ENCODE data around the gene C2orf42. TPM values are rescaled to one million over a fixed set of nuclear protein-coding genes. Genes with fewer than 3 reads are reported as not detected.

The C2orf42 gene
- total RNA-seq, 1 experiment from 2014 or later, result 17.1 TPM

DNA sequence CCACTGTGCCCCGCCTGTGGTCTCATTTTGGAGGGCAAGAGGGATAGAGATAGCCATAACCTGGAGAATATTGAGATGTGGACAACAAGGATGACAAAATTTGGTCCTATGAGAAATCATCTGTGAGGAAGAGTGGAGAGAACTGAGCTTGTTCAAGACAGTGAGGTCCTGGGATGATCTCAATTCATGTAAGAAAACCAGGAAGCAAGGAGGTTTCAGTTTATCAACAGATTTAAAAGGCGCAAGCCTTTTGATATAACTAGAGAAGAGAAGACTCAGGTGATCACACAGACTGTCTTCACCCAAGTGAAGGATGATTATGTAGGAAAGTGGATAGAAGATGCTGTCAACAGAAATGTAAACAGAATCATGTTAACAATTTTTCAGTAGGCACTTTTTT, 64.4 kb downstream of the C2orf42 start:
- Histone ChIP-seq H3K4me1 (ENCODE audit: insufficient read depth, low read length) (peaks cover 21% of the 10 kb centered on the region), H3K4me3 (ENCODE audit: low read length) (no peak overlapping the region), H4K20me1 (ENCODE audit: low read length) (no peaks in the 10 kb centered on the region), H3K27me3 (ENCODE audit: low read length) (no peaks in the 10 kb centered on the region), H2AFZ (ENCODE audit: low read length) (no peak overlapping the region), H3K9me3 (ENCODE audit: low read length) (no peaks in the 10 kb centered on the region), H3K4me2 (ENCODE audit: low read length) (no peak overlapping the region), H3F3A (ENCODE audit: low read length, unreplicated experiment) (no peaks in the 10 kb centered on the region), H3K79me2 (ENCODE audit: low read length) (no peaks in the 10 kb centered on the region), H3K9me2 (replicated peaks; ENCODE audit: low read length) (no peaks in the 10 kb centered on the region), H3K36me3 (ENCODE audit: low read depth, low read length) (no peaks in the 10 kb centered on the region), H3K27ac (ENCODE audit: low read length) (no peak overlapping the region), H3K9ac (ENCODE audit: low read length) (no peak overlapping the region)
- no peak for ATAC-seq
- intact Hi-C loops (cut with micrococcal nuclease), result no loop called here
- POLR2A ChIA-PET (ENCODE audit: unreplicated experiment), result no interaction called here
- DNase-seq, result no peak
- CTCF ChIA-PET, result no interaction called here
- BruUV-seq (replicated peaks), result no TSS peak
- TF ChIP-seq, protein P1, sequence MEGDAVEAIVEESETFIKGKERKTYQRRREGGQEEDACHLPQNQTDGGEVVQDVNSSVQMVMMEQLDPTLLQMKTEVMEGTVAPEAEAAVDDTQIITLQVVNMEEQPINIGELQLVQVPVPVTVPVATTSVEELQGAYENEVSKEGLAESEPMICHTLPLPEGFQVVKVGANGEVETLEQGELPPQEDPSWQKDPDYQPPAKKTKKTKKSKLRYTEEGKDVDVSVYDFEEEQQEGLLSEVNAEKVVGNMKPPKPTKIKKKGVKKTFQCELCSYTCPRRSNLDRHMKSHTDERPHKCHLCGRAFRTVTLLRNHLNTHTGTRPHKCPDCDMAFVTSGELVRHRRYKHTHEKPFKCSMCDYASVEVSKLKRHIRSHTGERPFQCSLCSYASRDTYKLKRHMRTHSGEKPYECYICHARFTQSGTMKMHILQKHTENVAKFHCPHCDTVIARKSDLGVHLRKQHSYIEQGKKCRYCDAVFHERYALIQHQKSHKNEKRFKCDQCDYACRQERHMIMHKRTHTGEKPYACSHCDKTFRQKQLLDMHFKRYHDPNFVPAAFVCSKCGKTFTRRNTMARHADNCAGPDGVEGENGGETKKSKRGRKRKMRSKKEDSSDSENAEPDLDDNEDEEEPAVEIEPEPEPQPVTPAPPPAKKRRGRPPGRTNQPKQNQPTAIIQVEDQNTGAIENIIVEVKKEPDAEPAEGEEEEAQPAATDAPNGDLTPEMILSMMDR (conservative IDR thresholded peaks at IDR 0.05; ENCODE audit: low read depth, low read length), result no peak
- no peak for TF ChIP-seq EZH2phosphoT487 (IDR thresholded peaks at IDR 0.05; ENCODE audit: borderline replicate concordance, low read length)
- TF ChIP-seq EZH2 (IDR thresholded peaks at IDR 0.05; ENCODE audit: low read length, unreplicated experiment), result no peak

DNA sequence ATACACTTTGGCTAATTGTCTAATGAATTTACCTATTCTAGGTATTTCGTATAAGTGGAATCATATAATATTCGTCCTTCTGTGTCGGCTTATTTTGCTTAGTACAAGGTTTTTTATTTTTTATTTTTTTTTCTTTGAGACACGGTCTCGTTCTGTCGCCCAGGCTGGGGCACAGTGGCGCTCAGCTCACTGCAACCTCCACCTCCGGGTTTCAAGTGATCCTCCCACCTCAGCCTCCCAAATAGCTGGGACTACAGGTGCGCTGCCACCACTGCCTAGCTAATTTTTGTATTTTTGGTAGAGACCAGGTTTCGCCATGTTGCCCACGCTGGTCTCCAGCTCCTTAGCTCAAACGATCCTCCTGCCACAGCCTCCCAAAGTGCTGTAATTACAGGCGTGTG, 65.3 kb downstream of the C2orf42 start:
- intact Hi-C loops (cut with micrococcal nuclease), result loop anchor here (2.0 kb wide), 1 partner anchor 17 kb away; no protein-coding TSS in a partner anchor
- Histone ChIP-seq H3K4me1 (ENCODE audit: insufficient read depth, low read length) (peaks cover 21% of the 10 kb centered on the region), H3F3A (ENCODE audit: low read length, unreplicated experiment) (no peaks in the 10 kb centered on the region), H3K9me2 (replicated peaks; ENCODE audit: low read length) (no peaks in the 10 kb centered on the region), H2AFZ (ENCODE audit: low read length) (peak overlapping the region; percentile 99), H3K27me3 (ENCODE audit: low read length) (no peaks in the 10 kb centered on the region), H3K4me3 (ENCODE audit: low read length) (peak overlapping the region; percentile 78), H3K9ac (ENCODE audit: low read length) (peak overlapping the region; percentile 92), H3K79me2 (ENCODE audit: low read length) (no peaks in the 10 kb centered on the region), H3K4me2 (ENCODE audit: low read length) (peak overlapping the region; percentile 96), H3K9me3 (ENCODE audit: low read length) (no peaks in the 10 kb centered on the region), H4K20me1 (ENCODE audit: low read length) (no peaks in the 10 kb centered on the region), H3K27ac (ENCODE audit: low read length) (peak overlapping the region; percentile 72), H3K36me3 (ENCODE audit: low read depth, low read length) (no peaks in the 10 kb centered on the region)
- DNase-seq, result no peak
- ATAC-seq, result no peak
- ChIA-PET CTCF (no interaction called here), POLR2A (ENCODE audit: unreplicated experiment) (no interaction called here)
- no TSS peak for BruUV-seq (replicated peaks)
- TF ChIP-seq EZH2phosphoT487 (IDR thresholded peaks at IDR 0.05; ENCODE audit: borderline replicate concordance, low read length) (no peak), EZH2 (IDR thresholded peaks at IDR 0.05; ENCODE audit: low read length, unreplicated experiment) (no peak)
- TF ChIP-seq, protein P1 (conservative IDR thresholded peaks at IDR 0.05; ENCODE audit: low read depth, low read length), result no peak

DNA sequence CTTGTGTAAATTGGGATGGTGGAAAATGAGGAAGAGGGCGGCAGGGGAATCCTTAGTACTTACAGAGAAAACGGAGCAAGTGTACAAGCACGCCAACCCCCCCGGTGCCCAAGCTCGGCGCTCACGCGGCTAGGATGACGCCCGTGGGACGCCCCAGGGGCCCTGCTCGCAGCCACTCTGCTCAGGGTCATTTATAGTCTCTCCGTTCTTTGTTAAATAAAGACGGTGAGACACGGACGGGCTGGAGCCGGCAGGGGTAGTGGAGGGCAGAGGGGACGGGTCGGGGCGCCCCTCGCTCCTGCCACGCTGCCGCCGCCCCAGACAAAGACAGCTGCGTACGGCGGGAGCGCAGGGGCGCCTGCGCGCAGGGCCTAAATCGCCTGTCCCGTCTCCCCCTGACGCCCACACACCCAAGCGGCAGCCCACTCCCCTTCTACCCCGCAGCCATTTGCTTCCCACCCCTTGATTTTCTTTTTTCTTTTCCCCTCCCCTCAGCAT, 65.8 kb downstream of the C2orf42 start:
- no peaks in the 10 kb centered on the region for H3K27me3 ChIP-seq (ENCODE audit: low read length)
- no TSS peak for BruUV-seq (replicated peaks)
- peak overlapping the region; percentile 99 for H2AFZ ChIP-seq (ENCODE audit: low read length)
- H4K20me1 ChIP-seq (ENCODE audit: low read length), result no peaks in the 10 kb centered on the region
- H3K79me2 ChIP-seq (ENCODE audit: low read length), result no peaks in the 10 kb centered on the region
- H3K27ac ChIP-seq (ENCODE audit: low read length), result peak overlapping the region; percentile 72
- H3K4me2 ChIP-seq (ENCODE audit: low read length), result peak overlapping the region; percentile 96
- H3K4me3 ChIP-seq (ENCODE audit: low read length), result peak overlapping the region; percentile 78
- peak; percentile 38 for DNase-seq
- peak; percentile 66 for ATAC-seq
- POLR2A ChIA-PET (ENCODE audit: unreplicated experiment), result interaction anchor here (0.7 kb wide), 1 partner anchor 12 kb away, joined by 3 read pairs; no protein-coding TSS in a partner anchor
- no peaks in the 10 kb centered on the region for H3F3A ChIP-seq (ENCODE audit: low read length, unreplicated experiment)
- H3K4me1 ChIP-seq (ENCODE audit: insufficient read depth, low read length), result peaks cover 21% of the 10 kb centered on the region
- no peaks in the 10 kb centered on the region for H3K9me3 ChIP-seq (ENCODE audit: low read length)
- no peak for TF ChIP-seq EZH2phosphoT487 (IDR thresholded peaks at IDR 0.05; ENCODE audit: borderline replicate concordance, low read length)
- TF ChIP-seq, protein P1 (conservative IDR thresholded peaks at IDR 0.05; ENCODE audit: low read depth, low read length), result no peak
- no peak for TF ChIP-seq EZH2 (IDR thresholded peaks at IDR 0.05; ENCODE audit: low read length, unreplicated experiment)
- intact Hi-C loops (cut with micrococcal nuclease), result loop anchor here (1.0 to 5.0 kb wide), 3 partner anchors 16 to 38 kb away; partner anchors contain the start of gene PCBP1
- no peaks in the 10 kb centered on the region for H3K9me2 ChIP-seq (replicated peaks; ENCODE audit: low read length)
- peak overlapping the region; percentile 92 for H3K9ac ChIP-seq (ENCODE audit: low read length)
- CTCF ChIA-PET, result interaction anchor here (1.0 kb wide), 1 partner anchor 54 kb away, joined by 3 read pairs; no protein-coding TSS in a partner anchor
- no peaks in the 10 kb centered on the region for H3K36me3 ChIP-seq (ENCODE audit: low read depth, low read length)
